ENCODE measurements around the gene AGRP.

DNA sequence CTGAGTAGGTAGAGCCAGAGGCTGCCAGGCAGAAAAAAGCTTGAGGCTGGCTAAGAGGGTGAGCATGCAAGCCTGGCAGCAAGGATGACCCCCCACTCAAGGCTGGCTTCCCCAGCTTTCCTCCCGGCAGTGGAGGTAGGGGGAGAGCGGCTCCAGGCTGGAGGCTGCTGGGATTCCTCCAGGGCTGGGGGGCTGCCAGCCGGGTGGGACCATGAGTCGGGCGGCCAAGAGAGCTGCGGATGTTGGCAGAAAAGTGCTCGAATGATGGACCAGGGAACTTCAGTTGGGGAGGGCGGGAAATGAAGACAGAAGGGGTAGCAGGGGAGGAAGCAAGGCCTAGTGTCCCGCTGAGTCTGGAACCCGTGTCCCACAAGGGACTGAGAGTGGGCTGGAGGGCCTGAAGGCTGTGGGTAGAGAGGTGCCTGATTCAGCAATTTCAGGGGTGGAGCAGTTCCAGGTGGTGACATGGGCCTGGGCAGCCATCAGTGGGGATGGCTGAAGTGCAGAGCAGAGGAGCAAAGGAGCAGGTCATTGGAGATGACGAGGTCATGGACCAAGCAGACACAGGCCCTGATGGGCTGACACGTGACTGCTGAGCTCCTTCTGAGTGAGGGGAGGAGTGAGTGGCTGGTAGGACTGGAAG, 32.2 kb downstream of the AGRP start:
- TF ChIP-seq, protein P1, sequence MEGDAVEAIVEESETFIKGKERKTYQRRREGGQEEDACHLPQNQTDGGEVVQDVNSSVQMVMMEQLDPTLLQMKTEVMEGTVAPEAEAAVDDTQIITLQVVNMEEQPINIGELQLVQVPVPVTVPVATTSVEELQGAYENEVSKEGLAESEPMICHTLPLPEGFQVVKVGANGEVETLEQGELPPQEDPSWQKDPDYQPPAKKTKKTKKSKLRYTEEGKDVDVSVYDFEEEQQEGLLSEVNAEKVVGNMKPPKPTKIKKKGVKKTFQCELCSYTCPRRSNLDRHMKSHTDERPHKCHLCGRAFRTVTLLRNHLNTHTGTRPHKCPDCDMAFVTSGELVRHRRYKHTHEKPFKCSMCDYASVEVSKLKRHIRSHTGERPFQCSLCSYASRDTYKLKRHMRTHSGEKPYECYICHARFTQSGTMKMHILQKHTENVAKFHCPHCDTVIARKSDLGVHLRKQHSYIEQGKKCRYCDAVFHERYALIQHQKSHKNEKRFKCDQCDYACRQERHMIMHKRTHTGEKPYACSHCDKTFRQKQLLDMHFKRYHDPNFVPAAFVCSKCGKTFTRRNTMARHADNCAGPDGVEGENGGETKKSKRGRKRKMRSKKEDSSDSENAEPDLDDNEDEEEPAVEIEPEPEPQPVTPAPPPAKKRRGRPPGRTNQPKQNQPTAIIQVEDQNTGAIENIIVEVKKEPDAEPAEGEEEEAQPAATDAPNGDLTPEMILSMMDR (IDR thresholded peaks at IDR 0.05): no peak
- TF ChIP-seq POLR2A (IDR thresholded peaks at IDR 0.05): no peak

Data from Peyer's patch (tissue), 4 donors.